Neural cell (in vitro differentiated cells): Measurements from ENCODE around the gene NOSTRIN.

ENCODE experiments used
- CTCF ChIP-seq: fragments of 450-650 bp; IDR thresholded peaks from 2 replicates; pipeline ENCODE4 v1.5.1; 2014; ENCODE audit warnings: antibody characterized with exemption, mild to moderate bottlenecking, moderate library complexity; ENCODE audit not compliant: poor library complexity, severe bottlenecking
- EP300 ChIP-seq: fragments of 450-650 bp; conservative IDR thresholded peaks from 2 replicates; pipeline ENCODE4 v1.6.1; 2014; ENCODE audit warnings: antibody characterized with exemption, mild to moderate bottlenecking, moderate library complexity; ENCODE audit not compliant: poor library complexity, severe bottlenecking
- EZH2 ChIP-seq: fragments of 200-600, 300-800 bp; shearing (Covaris generic), sonication (generic); IDR thresholded peaks from 2 replicates; pipeline ENCODE4 v1.6.1; 2014; ENCODE audit warnings: antibody characterized with exemption, low read length, borderline replicate concordance, mild to moderate bottlenecking; ENCODE audit not compliant: insufficient read depth, poor library complexity, severe bottlenecking
- POLR2AphosphoS5 ChIP-seq: IDR thresholded peaks from 2 replicates; pipeline ENCODE4 v1.6.1; 2012
- RAD21 ChIP-seq: fragments of 450-650 bp; conservative IDR thresholded peaks from 2 replicates; pipeline ENCODE4 v1.6.1; 2014; ENCODE audit warnings: antibody characterized with exemption, mild to moderate bottlenecking, moderate library complexity
- REST ChIP-seq: IDR thresholded peaks from 2 replicates; pipeline ENCODE4 v1.6.1; 2012; ENCODE audit warnings: borderline replicate concordance
- SMC3 ChIP-seq: fragments of 450-650 bp; conservative IDR thresholded peaks from 2 replicates; pipeline ENCODE4 v1.6.1; 2014; ENCODE audit warnings: antibody characterized with exemption, mild to moderate bottlenecking, moderate library complexity; ENCODE audit not compliant: poor library complexity
- TAF1 ChIP-seq: IDR thresholded peaks from 2 replicates; pipeline ENCODE4 v1.6.1; 2012; ENCODE audit warnings: low read depth

GRCh38 chr2:168796090-168796577, 6.3 kb upstream of the NOSTRIN start:
- no peak for TF ChIP-seq CTCF
- no peak for TF ChIP-seq EP300
- TF ChIP-seq SMC3, result no peak
- no peak for TF ChIP-seq TAF1
- TF ChIP-seq REST, result no peak
- no peak for TF ChIP-seq POLR2AphosphoS5
- TF ChIP-seq RAD21, result no peak
- no peak for TF ChIP-seq EZH2
